ENCODE data around the gene SLC25A19. TPM values are rescaled to one million over a fixed set of nuclear protein-coding genes. Genes with fewer than 3 reads are reported as not detected.
A peak's percentile ranks its signal among the peaks of the same experiment; 100 is the strongest.

The SLC25A19 gene
- total RNA-seq, 1 experiment from 2014 or later = 6.7 TPM

- DNase-seq (ENCODE audit: low read depth) = no peak
Measured at GRCh38 chr17:75241502-75241901, 47.7 kb downstream of the SLC25A19 start.

GRCh38 chr17:75241143-75241430 lies 48.1 kb downstream of the SLC25A19 start:
- no peak for DNase-seq (ENCODE audit: low read depth)

GRCh38 chr17:75240394-75241142 lies 48.7 kb downstream of the SLC25A19 start:
- no peak for DNase-seq (ENCODE audit: low read depth)

DNA sequence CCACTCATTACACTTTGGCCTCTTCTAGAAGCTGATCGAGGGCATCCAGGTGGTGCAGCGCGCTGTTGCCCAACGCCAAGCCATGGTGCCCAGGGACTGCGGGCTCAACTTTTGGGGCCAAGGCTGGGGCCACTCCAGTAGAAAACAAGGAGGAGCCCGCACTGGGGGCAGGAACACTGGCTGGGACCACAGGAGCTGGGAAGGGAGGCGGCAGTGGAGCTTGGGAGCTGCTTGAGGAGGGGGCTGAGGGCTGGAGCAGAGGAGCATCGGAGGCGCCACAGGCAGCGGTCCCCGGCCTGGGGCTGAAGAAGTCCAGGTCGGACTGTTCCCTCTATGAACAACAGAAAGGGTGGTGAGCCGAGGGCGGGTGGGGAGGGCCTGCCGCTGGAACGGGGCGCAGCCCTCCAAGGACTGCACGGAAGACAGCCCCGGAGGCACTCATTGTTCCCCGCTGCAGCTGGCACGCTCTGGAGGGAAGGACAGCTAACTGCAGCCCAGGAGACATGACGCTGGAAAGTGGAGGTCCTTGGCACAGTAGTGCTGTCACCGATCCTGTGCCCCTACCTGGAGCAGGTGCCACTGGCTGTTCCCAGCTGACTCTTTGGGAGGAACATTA lies 49.3 kb downstream of the SLC25A19 start:
- no peak for DNase-seq (ENCODE audit: low read depth)

DNA sequence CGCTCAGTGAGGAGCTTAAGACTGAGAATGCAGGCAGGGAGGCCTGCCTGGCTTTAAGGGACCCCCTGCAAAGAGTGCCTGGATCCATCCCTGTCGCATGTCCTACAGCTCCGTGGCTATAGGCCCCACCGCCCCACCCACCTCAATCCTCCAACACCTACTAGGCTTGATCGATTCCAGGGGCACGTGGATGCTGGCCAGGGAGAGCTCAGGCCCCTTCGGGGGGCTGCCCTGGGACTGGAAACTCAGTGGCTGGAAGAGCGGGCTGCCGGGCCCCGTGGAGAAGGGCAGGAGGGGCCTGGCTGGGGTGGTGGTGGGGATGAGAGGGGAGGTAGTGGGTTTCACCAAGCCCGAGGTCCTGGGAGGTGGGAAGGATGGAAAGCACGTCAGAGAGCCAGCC lies 50.0 kb downstream of the SLC25A19 start:
- DNase-seq (ENCODE audit: low read depth) = no peak

DNA sequence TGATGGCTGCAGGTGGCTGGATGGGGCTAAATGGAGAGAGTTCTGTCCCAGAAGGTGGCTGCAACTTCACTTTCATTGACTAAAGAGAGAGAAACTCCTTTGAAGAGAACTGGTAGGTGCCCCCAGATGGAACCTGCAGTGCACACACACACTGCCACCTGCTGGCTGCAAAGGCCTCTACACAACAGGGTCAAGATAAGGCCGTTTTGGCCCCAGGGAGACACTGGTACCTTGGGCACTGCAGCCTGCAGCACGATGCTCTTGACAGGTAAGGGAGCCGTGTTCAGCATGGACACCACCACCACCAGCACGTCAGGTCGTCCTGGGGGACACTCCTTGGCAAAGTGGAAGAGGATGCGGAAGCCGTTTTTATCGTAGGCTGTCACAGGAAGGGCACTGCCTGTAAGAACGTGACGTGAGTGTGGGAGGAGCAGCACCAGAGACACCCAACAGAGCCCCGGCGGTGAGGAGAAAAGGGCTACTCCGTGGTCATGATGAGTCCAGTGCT lies 50.5 kb downstream of the SLC25A19 start:
- DNase-seq (ENCODE audit: low read depth) = peak; percentile 56

GRCh38 chr17:75238020-75238580 lies 51.1 kb downstream of the SLC25A19 start:
- DNase-seq (ENCODE audit: low read depth) = no peak

- no peak for DNase-seq (ENCODE audit: low read depth)
Measured at GRCh38 chr17:75237100-75238014, 51.9 kb downstream of the SLC25A19 start.

DNA sequence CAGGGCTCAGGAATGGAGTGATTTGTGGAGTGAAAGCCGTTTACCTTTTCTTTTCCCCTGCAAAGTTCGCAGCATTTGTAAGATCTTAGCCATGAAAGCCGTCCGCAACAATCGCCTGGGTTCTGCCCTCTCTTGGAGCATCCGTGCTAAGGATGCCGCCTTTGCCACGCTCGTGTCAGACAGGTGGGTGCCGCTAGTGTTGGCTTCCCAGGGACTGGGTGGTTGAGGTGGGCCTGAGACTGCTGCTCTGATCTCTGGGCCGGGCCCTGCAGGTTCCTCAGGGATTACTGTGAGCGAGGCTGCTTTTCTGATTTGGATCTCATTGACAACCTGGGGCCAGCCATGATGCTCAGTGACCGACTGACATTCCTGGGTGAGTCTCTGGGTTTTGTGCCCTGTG lies 56.4 kb downstream of the SLC25A19 start:
- no peak for DNase-seq (ENCODE audit: low read depth)

GRCh38 chr17:75231741-75232464 lies 57.3 kb downstream of the SLC25A19 start:
- DNase-seq (ENCODE audit: low read depth) = no peak

DNA sequence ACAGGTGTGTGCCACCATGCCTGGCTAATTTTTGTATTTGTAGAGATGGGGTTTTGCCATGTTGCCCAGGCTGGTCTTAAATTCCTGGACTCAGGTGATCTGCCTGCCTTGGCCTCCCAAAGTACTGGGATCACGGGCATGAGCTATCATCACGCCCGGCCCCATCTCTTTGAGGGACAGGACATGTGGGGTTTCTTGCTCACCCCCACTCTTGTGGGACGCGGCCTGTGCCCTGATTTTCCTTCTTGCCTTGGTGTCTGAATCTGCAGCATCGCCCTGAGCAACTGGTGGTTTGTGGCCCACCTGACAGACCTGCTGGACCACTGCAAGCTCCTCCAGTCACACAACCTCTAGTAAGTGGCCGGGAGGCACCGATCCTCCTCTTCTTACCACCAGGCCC lies 58.2 kb downstream of the SLC25A19 start:
- DNase-seq (ENCODE audit: low read depth) = no peak

DNA sequence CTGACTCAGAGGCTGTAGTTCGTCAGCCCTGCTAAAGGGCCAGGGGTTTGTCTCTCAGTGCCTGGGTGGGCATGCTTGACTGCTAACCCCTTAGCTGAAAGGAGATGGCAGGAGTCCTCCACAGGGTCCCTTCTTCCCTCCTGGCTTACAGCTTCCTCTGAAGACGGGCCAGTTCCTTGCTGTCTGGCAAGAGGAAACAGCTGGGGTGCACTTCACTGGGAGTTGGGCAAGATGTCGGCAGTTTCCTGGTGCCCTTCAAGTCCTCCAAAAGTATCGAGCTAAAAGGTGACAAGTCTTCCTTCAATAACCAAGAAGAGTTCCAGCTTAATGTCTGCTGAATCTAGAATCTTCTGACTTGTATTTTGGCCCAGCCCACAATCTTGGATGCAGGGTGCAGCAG lies 60.4 kb downstream of the SLC25A19 start:
- no peak for DNase-seq (ENCODE audit: low read depth)

GRCh38 chr17:75228305-75228704 lies 60.9 kb downstream of the SLC25A19 start:
- no peak for DNase-seq (ENCODE audit: low read depth)

- DNase-seq (ENCODE audit: low read depth) = no peak
Measured at GRCh38 chr17:75227729-75228128, 61.5 kb downstream of the SLC25A19 start.

DNA sequence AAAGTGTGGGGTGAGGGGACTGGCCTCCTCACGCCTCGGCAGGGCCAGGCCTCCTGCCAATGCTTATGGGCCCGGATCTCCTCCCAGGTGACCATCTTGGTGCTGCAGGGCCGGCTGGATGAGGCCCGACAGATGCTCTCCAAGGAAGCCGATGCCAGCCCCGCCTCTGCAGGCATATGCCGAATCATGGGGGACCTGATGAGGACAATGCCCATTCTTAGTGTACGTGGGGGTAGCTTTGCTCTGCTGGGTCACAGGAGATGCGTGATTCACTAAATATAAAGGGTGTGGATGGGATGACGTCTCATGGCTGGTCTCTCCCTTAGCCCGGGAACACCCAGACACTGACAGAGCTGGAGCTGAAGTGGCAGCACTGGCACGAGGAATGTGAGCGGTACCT lies 64.2 kb downstream of the SLC25A19 start:
- DNase-seq (ENCODE audit: low read depth) = no peak

Other genes starting within 250 kb of the SLC25A19 start
- gene ATP5PD, start 242.5 kb downstream of the SLC25A19 start, total RNA-seq (2014; rRNA removed; shearing (Covaris generic)) = 440 and 491 TPM in 2 replicates
- gene KCTD2, start 242.2 kb downstream of the SLC25A19 start, total RNA-seq (2014; rRNA removed; shearing (Covaris generic)) = 18.9 and 25.1 TPM in 2 replicates
- gene SLC16A5, start 201.5 kb downstream of the SLC25A19 start, total RNA-seq (2014; rRNA removed; shearing (Covaris generic)) = 0.07 TPM in 1 of 2 replicates, not detected in the other
- gene ARMC7, start 179.5 kb downstream of the SLC25A19 start, total RNA-seq (2014; rRNA removed; shearing (Covaris generic)) = 4.8 and 6.1 TPM in 2 replicates
- 28.7 and 39.4 TPM in 2 replicates for gene NT5C, start 157.7 kb downstream of the SLC25A19 start, total RNA-seq (2014; rRNA removed; shearing (Covaris generic))
- gene JPT1, start 134.9 kb downstream of the SLC25A19 start, total RNA-seq (2014; rRNA removed; shearing (Covaris generic)) = 360 and 365 TPM in 2 replicates
- 170 and 171 TPM in 2 replicates for gene SUMO2, start 106.5 kb downstream of the SLC25A19 start, total RNA-seq (2014; rRNA removed; shearing (Covaris generic))
- 42.4 and 45.4 TPM in 2 replicates for gene NUP85, start 83.8 kb downstream of the SLC25A19 start, total RNA-seq (2014; rRNA removed; shearing (Covaris generic))
- gene GGA3, start 27.8 kb downstream of the SLC25A19 start, total RNA-seq (2014; rRNA removed; shearing (Covaris generic)) = 10.2 and 18.1 TPM in 2 replicates
- gene MRPS7, start 27.6 kb downstream of the SLC25A19 start, total RNA-seq (2014; rRNA removed; shearing (Covaris generic)) = 36.4 and 44.7 TPM in 2 replicates
- 14.3 and 19.4 TPM in 2 replicates for gene MIF4GD, start 18.2 kb downstream of the SLC25A19 start, total RNA-seq (2014; rRNA removed; shearing (Covaris generic))
- 77.5 and 109 TPM in 2 replicates for gene GRB2, start 116.2 kb upstream of the SLC25A19 start, total RNA-seq (2014; rRNA removed; shearing (Covaris generic))
- gene TMEM94, start 167.2 kb upstream of the SLC25A19 start, total RNA-seq (2014; rRNA removed; shearing (Covaris generic)) = 29.1 and 48.8 TPM in 2 replicates
- 4.8 and 8.9 TPM in 2 replicates for gene CASKIN2, start 226.1 kb upstream of the SLC25A19 start, total RNA-seq (2014; rRNA removed; shearing (Covaris generic))
- 14.9 and 22.7 TPM in 2 replicates for gene TSEN54, start 227.1 kb upstream of the SLC25A19 start, total RNA-seq (2014; rRNA removed; shearing (Covaris generic))
- 4.1 and 4.5 TPM in 2 replicates for gene LLGL2, start 236.3 kb upstream of the SLC25A19 start, total RNA-seq (2014; rRNA removed; shearing (Covaris generic))

All from M059J (cell line).